ENCODE data around the gene RBFOX1. TPM values are rescaled to one million over a fixed set of nuclear protein-coding genes. Genes with fewer than 3 reads are reported as not detected.
"Not testable (repeated sequence)": the region's sequence is repeated elsewhere in the genome, so short reads cannot be mapped to it uniquely, and the experiment has no call there.

RBFOX1 gene
- total and polyA plus RNA-seq, 11 donors = 13.4 to 68.1 (median 48.2) TPM

DNA sequence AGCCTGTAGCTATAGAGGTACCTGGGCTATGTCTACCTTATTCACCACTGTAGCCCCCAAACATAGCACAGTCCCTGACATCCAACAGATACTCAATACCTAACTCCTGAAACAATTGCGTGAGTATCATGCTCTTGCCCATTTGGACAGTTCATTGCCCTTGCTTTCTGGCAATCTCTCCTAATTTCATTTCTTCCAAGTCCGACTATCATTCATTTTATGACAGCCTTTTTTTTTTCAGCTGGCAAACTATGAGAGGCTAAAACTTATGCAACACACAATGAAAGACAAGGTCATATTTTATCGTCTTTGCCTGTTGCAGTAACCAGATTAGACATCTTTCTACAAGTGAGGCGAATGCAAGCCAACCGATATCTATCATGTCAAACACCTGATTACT is 169.2 kb downstream of the RBFOX1 start:
- Histone ChIP-seq H3K9me3 (peaks cover 0 to 4% (median 0%) of the 10 kb centered on the region in 12 donors), H3K27ac (no peak overlapping the region), H3K4me1 (peaks cover 0 to 40% (median 4%) of the 10 kb centered on the region in 12 donors), H3K4me3 (no peak overlapping the region), H3K36me3 (no peaks in the 10 kb centered on the region), H3K27me3 (no peaks in the 10 kb centered on the region)
- 50 to 70% (median 58%) methylated on average over 5 of the region's 5 CpGs for WGBS, 4 donors
- no peak for DNase-seq
- TF ChIP-seq, protein P1, sequence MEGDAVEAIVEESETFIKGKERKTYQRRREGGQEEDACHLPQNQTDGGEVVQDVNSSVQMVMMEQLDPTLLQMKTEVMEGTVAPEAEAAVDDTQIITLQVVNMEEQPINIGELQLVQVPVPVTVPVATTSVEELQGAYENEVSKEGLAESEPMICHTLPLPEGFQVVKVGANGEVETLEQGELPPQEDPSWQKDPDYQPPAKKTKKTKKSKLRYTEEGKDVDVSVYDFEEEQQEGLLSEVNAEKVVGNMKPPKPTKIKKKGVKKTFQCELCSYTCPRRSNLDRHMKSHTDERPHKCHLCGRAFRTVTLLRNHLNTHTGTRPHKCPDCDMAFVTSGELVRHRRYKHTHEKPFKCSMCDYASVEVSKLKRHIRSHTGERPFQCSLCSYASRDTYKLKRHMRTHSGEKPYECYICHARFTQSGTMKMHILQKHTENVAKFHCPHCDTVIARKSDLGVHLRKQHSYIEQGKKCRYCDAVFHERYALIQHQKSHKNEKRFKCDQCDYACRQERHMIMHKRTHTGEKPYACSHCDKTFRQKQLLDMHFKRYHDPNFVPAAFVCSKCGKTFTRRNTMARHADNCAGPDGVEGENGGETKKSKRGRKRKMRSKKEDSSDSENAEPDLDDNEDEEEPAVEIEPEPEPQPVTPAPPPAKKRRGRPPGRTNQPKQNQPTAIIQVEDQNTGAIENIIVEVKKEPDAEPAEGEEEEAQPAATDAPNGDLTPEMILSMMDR (IDR thresholded peaks at IDR 0.05) = no peak
- TF ChIP-seq POLR2A (IDR thresholded peaks at IDR 0.05) = no peak
- intact Hi-C loops (cut with DNase I) = no loop called here
- ATAC-seq = no peak

DNA sequence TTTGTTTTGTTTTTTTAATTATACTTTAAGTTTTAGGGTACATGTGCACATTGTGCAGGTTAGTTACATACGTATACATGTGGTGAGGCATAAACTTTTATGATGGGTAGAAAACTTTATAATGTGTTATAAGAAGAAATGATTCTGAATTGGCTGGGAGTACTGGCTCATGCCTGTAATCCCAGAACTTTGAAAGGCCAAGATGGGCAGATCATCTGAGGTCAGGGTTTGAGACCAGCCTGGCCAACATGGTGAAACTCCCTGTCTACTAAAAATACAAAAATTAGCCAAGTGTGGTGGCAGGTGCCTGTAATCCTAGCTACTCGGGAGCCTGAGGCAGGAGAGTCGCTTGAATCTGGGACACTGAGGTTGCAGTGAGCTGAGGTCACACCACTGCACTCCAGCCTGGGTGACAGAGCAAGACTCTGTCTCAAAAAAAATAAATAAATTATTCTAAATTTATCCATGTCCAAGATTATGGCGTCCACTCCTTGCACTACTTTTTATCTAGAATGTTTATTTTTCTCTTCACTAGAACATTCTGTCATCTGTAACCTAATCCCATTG is 170.0 kb downstream of the RBFOX1 start:
- peaks cover 0 to 36% (median 3%) of the 10 kb centered on the region in 12 donors for H3K4me1 ChIP-seq
- peak in 1 of 4 donors; percentile 41 for ATAC-seq
- DNase-seq; H3K36me3 ChIP-seq; intact Hi-C loops (cut with DNase I); H3K27me3 ChIP-seq; H3K4me3 ChIP-seq; H3K9me3 ChIP-seq: not testable (repeated sequence)
- 43 to 62% (median 57%) methylated on average over 4 of the region's 4 CpGs for WGBS, 4 donors
- H3K27ac ChIP-seq = peak overlapping the region in 1 of 12 donors; percentile 32

DNA sequence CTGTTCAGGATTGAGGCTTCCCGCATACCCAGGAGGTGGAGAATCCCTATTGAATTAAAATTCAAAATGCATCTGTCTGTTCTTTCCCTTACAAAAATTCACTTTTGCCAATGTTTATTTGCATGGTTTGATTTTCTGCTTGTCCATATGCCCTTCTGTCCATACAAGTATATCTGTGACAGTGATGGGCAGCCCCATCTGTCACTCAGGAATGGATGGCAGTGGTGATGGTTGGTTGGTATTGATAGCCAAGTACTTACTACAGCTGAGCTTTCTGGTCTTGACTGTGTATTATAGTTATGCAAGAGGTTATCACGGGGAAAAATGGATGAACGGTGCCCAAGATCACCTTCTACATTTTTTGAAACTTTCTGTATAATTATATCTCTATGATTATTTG is 171.0 kb downstream of the RBFOX1 start:
- Histone ChIP-seq H3K36me3 (no peaks in the 10 kb centered on the region), H3K4me1 (peaks cover 0 to 31% (median 1%) of the 10 kb centered on the region in 12 donors), H3K4me3 (no peak overlapping the region), H3K27me3 (no peaks in the 10 kb centered on the region), H3K27ac (peak overlapping the region in 1 of 12 donors; percentile 32), H3K9me3 (peaks cover 0 to 4% (median 0%) of the 10 kb centered on the region in 12 donors)
- no peak for DNase-seq
- no peak for TF ChIP-seq POLR2A (IDR thresholded peaks at IDR 0.05)
- TF ChIP-seq, protein P1 (IDR thresholded peaks at IDR 0.05) = no peak
- intact Hi-C loops (cut with DNase I) = no loop called here
- no peak for ATAC-seq
- WGBS, 4 donors = 68 to 76% (median 75%) methylated on average over 3 of the region's 3 CpGs

DNA sequence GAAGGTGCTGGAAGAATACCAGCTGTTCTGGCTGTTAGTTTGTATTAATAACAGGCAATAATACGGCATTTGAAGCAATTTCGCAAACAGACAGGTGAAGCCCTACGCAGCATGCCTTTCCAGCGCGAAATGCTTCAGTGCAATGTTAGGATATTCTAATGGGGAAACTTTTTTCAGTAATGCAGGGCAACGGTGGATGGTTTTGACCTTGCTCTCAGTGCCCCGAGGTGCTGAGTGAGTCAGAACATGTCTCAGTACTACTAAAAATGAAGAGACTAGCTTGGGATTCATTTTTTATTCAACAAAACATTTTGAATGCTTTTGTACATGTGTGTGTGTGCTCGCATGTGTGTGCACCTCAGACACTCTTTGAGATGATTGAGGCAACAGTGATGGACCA is 172.2 kb downstream of the RBFOX1 start:
- H3K4me1 ChIP-seq = peaks cover 0 to 30% (median 1%) of the 10 kb centered on the region in 12 donors
- no peak overlapping the region for H3K27ac ChIP-seq
- no peaks in the 10 kb centered on the region for H3K36me3 ChIP-seq
- H3K27me3 ChIP-seq = no peaks in the 10 kb centered on the region
- TF ChIP-seq, protein P1 (IDR thresholded peaks at IDR 0.05) = no peak
- TF ChIP-seq POLR2A (IDR thresholded peaks at IDR 0.05) = no peak
- intact Hi-C loops (cut with DNase I) = no loop called here
- WGBS, 4 donors = 48 to 60% (median 56%) methylated on average over 8 of the region's 8 CpGs
- peak in 1 of 5 donors; percentile 35 for DNase-seq
- peak in 3 of 4 donors; percentile 40 to 63 (median 56) for ATAC-seq
- H3K4me3 ChIP-seq = no peak overlapping the region
- H3K9me3 ChIP-seq = peaks cover 0 to 4% (median 0%) of the 10 kb centered on the region in 12 donors

DNA sequence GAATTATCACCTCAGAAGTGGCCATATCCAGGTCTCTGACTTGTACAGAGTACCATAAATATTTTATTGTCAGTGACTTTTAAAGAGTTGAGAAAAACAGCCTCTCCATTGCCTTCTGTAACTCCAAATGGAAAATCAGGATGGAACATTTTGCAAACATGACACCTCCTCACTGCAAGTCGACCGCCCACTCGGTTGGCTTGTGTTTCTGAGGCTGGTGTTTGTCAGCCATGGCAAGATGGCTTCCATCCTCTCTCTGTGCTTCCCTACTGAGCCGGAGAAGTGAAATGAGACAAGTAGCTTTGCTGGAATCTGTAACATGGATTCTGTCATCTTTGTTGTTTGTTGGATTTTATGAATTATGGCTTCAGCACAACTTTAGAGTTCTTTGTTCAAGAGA is 172.8 kb downstream of the RBFOX1 start:
- Histone ChIP-seq H3K36me3 (no peaks in the 10 kb centered on the region), H3K4me1 (peaks cover 0 to 30% (median 1%) of the 10 kb centered on the region in 12 donors), H3K4me3 (no peak overlapping the region), H3K9me3 (peaks cover 0 to 4% (median 0%) of the 10 kb centered on the region in 12 donors), H3K27ac (no peak overlapping the region), H3K27me3 (no peaks in the 10 kb centered on the region)
- ATAC-seq (no peak), DNase-seq (no peak)
- WGBS, 4 donors = 71 to 88% (median 82%) methylated on average over 4 of the region's 4 CpGs
- intact Hi-C loops (cut with DNase I) = no loop called here
- TF ChIP-seq, protein P1 (IDR thresholded peaks at IDR 0.05) = no peak
- no peak for TF ChIP-seq POLR2A (IDR thresholded peaks at IDR 0.05)

Data from heart left ventricle (tissue), 16 donors.